Measurements from ENCODE around the gene LEF1. TPM values are rescaled to one million over a fixed set of nuclear protein-coding genes. Genes with fewer than 3 reads are reported as not detected.

The LEF1 gene
- polyA plus RNA-seq, 1 experiment, result 2.7 TPM

DNA sequence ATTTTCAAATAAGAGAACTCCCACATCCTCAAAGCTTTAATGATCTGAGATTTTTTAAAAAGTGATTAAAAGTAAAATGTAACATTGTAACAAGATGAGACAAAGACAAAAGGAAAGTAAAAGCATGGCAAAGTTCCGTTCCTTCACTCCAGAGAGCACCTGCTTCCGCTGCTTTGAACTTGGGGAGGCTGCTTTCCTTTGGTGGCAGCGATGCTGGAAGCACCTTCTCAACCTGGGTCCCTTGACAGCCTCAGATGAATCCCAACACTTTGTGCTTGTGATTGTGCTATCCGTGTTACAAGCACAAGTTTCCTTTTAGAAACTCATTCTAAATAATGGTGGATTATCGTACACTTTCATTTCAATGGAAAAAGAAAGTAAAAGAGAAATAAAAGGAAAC is 119.3 kb downstream of the LEF1 start:
- DNase-seq (ENCODE audit: low read depth), result no peak
- Histone ChIP-seq H3K36me3 (ENCODE audit: control insufficient read depth, insufficient read depth, low read length) (no peaks in the 10 kb centered on the region), H3K4me3 (ENCODE audit: low read depth, low read length) (no peak overlapping the region), H3K27me3 (ENCODE audit: control insufficient read depth, insufficient read depth, low read length) (no peaks in the 10 kb centered on the region)
- TF ChIP-seq, protein P1, sequence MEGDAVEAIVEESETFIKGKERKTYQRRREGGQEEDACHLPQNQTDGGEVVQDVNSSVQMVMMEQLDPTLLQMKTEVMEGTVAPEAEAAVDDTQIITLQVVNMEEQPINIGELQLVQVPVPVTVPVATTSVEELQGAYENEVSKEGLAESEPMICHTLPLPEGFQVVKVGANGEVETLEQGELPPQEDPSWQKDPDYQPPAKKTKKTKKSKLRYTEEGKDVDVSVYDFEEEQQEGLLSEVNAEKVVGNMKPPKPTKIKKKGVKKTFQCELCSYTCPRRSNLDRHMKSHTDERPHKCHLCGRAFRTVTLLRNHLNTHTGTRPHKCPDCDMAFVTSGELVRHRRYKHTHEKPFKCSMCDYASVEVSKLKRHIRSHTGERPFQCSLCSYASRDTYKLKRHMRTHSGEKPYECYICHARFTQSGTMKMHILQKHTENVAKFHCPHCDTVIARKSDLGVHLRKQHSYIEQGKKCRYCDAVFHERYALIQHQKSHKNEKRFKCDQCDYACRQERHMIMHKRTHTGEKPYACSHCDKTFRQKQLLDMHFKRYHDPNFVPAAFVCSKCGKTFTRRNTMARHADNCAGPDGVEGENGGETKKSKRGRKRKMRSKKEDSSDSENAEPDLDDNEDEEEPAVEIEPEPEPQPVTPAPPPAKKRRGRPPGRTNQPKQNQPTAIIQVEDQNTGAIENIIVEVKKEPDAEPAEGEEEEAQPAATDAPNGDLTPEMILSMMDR (IDR thresholded peaks at IDR 0.05; ENCODE audit: insufficient read depth, low read depth, low read length), result no peak
- ChIA-PET CTCF (no interaction called here), POLR2A (no interaction called here)

DNA sequence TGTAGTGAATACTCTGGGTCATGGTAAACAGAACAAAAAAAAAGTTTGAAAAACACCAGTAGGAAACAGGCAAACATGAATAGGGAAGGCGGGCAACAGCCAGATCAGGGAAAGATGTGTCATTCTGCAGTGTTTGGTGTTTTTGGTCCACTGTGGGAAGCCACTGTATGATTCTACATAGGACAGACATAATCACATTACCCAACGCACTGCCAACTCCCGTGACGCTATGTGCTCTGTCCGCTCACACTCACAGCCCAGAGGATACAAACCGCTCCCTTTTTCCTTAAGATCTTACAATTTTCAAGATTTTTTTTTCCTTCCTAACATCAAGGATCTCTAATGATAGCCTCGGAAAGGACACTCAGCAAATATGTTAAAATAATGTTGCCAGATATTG is 119.7 kb downstream of the LEF1 start:
- no peak overlapping the region for H3K4me3 ChIP-seq (ENCODE audit: low read depth, low read length)
- CTCF ChIA-PET, result no interaction called here
- no peaks in the 10 kb centered on the region for H3K27me3 ChIP-seq (ENCODE audit: control insufficient read depth, insufficient read depth, low read length)
- no peaks in the 10 kb centered on the region for H3K36me3 ChIP-seq (ENCODE audit: control insufficient read depth, insufficient read depth, low read length)
- TF ChIP-seq, protein P1 (IDR thresholded peaks at IDR 0.05; ENCODE audit: insufficient read depth, low read depth, low read length), result no peak
- DNase-seq (ENCODE audit: low read depth), result no peak
- POLR2A ChIA-PET, result no interaction called here

DNA sequence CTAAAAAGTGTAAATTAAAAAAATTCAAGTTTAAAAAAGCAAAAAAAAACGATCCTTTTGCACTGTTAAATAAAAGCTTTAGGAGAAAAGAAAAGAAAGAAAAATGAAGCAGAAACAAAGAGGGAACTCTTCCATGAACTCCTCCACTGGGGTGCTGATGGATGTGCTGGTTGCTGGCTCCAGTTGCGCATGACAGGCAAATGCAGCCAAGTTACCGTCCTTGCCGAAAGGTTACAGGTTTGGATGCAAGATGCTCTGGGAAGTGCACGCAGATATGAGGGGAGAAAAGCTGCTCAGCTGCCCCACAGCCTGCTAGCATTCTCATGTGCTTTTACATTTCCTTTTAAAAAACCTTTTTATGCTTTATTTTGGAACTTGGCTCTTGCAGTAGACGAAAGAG is 120.6 kb downstream of the LEF1 start:
- ChIA-PET CTCF (no interaction called here), POLR2A (no interaction called here)
- Histone ChIP-seq H3K36me3 (ENCODE audit: control insufficient read depth, insufficient read depth, low read length) (no peaks in the 10 kb centered on the region), H3K4me3 (ENCODE audit: low read depth, low read length) (no peak overlapping the region), H3K27me3 (ENCODE audit: control insufficient read depth, insufficient read depth, low read length) (no peaks in the 10 kb centered on the region)
- TF ChIP-seq, protein P1 (IDR thresholded peaks at IDR 0.05; ENCODE audit: insufficient read depth, low read depth, low read length), result no peak
- no peak for DNase-seq (ENCODE audit: low read depth)

DNA sequence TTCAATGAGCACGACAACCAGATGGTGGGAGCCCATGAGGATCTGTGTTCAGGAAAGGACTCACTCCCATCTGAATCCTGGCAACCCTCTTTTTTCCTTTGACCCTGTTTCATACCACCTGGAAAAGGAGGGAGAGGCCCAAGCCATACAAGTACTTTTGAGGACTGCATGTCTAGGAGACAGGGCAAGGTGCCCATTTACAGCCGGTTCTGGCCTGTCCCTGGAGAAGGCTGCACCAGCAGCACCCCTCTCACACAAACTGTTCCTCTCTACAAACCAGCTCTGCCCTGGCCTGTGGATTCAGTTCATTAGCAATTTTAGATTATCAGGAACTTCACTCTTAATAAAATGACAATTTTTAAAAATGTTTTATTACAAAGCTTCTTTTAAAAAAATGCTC is 121.5 kb downstream of the LEF1 start:
- Histone ChIP-seq H3K4me3 (ENCODE audit: low read depth, low read length) (no peak overlapping the region), H3K36me3 (ENCODE audit: control insufficient read depth, insufficient read depth, low read length) (no peaks in the 10 kb centered on the region), H3K27me3 (ENCODE audit: control insufficient read depth, insufficient read depth, low read length) (no peaks in the 10 kb centered on the region)
- CTCF ChIA-PET, result interaction anchor here (0.6 to 1.7 kb wide), 4 partner anchors 12 to 525 kb away, joined by 3 to 7 read pairs (median 4); no protein-coding TSS in a partner anchor
- POLR2A ChIA-PET, result no interaction called here
- TF ChIP-seq, protein P1 (IDR thresholded peaks at IDR 0.05; ENCODE audit: insufficient read depth, low read depth, low read length), result no peak
- DNase-seq (ENCODE audit: low read depth), result no peak

DNA sequence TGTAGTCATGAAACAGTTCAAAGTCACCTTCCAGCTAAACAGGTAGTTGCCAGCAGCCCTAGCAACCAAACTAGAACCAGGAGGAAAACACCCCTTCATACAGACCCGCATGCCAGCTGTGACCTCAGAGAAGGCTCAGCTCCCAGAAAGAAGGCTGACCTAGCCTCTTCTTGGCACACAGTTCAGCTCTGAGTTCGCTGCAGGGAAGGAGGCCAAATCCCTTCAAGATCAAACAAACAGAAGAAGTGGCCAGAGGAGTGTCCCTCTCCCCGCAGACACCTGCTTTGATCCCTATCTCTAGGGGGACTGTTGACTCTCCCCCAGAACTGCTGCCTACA is 123.1 kb downstream of the LEF1 start:
- no peak overlapping the region for H3K4me3 ChIP-seq (ENCODE audit: low read depth, low read length)
- H3K27me3 ChIP-seq (ENCODE audit: control insufficient read depth, insufficient read depth, low read length), result no peaks in the 10 kb centered on the region
- TF ChIP-seq, protein P1 (IDR thresholded peaks at IDR 0.05; ENCODE audit: insufficient read depth, low read depth, low read length), result no peak
- no peak for DNase-seq (ENCODE audit: low read depth)
- ChIA-PET CTCF (interaction anchor here (0.7 to 1.7 kb wide), 3 partner anchors 13 to 526 kb away, joined by 3 to 6 read pairs (median 4); no protein-coding TSS in a partner anchor), POLR2A (no interaction called here)
- H3K36me3 ChIP-seq (ENCODE audit: control insufficient read depth, insufficient read depth, low read length), result no peaks in the 10 kb centered on the region

Measured in BJ (cell line).